Vagina (tissue), 2 donors: ENCODE measurements around the gene YOD1.

ENCODE experiments used
- CTCF ChIP-seq, 3 experiments: fragments of 450-650 bp in 2 of 3; fragments of 200-600 bp in 1 of 3; sonication (generic) in 1 of 3; IDR thresholded peaks; one replicate each; pipeline ENCODE4 v1.5.1; 2017 to 2019; ENCODE audit warnings: antibody characterized with exemption in 3 of 3, mild to moderate bottlenecking in 2 of 3, moderate library complexity in 2 of 3
- POLR2AphosphoS5 ChIP-seq, 2 donors: sonication (generic); formaldehyde crosslinking; IDR thresholded peaks; one replicate each; pipeline ENCODE4 v1.9.0; 2017; ENCODE audit warnings: antibody characterized with exemption in 2 of 2, mild to moderate bottlenecking in 2 of 2, low read depth in 1 of 2; ENCODE audit not compliant: insufficient read depth in 1 of 2

GRCh38 chr1:207051191-207051943 is at the start of gene YOD1:
- TF ChIP-seq CTCF (IDR thresholded peaks at IDR 0.05) (no peak), POLR2AphosphoS5 (IDR thresholded peaks at IDR 0.05; ENCODE audit: insufficient read depth in 1 of 2, low read depth in 1 of 2) (no peak)
